DOHH2 (cell line): ENCODE data around the gene SLC38A4.

Source experiments
- EZH2phosphoT487 ChIP-seq: fragments of 200-600 bp; sonication (generic); IDR thresholded peaks from 2 replicates; pipeline ENCODE4 v1.6.1; 2017; ENCODE audit warnings: borderline replicate concordance, mild to moderate bottlenecking, antibody characterized with exemption, low read length, moderate library complexity, mixed read lengths
- TF ChIP-seq, protein P1 (sequence below): fragments of 200-600 bp; sonication (generic); IDR thresholded peaks from one replicate; pipeline ENCODE4 v1.5.1; 2014; ENCODE audit warnings: antibody characterized with exemption, mild to moderate bottlenecking, low read depth, low read length; ENCODE audit not compliant: poor library complexity, severe bottlenecking

DNA sequence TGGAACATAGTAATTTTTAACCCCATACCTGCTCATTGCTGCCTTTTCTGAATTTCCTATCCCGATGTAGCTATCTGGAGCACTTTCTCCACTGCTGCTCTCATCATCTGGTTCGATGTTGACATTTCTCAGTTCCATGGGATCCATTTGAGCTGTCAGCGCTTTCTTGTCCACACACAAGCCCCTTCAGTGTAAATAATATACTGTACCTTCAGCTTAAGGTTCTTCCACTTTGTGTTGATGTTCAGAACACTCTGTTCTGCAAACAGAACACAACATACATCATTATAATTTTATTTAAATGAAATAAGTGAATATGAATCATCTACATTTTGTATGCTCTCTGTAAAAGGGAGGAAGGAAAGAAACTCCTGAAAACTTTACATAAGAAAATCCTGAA is 32.9 kb downstream of the SLC38A4 start:
- TF ChIP-seq, protein P1, sequence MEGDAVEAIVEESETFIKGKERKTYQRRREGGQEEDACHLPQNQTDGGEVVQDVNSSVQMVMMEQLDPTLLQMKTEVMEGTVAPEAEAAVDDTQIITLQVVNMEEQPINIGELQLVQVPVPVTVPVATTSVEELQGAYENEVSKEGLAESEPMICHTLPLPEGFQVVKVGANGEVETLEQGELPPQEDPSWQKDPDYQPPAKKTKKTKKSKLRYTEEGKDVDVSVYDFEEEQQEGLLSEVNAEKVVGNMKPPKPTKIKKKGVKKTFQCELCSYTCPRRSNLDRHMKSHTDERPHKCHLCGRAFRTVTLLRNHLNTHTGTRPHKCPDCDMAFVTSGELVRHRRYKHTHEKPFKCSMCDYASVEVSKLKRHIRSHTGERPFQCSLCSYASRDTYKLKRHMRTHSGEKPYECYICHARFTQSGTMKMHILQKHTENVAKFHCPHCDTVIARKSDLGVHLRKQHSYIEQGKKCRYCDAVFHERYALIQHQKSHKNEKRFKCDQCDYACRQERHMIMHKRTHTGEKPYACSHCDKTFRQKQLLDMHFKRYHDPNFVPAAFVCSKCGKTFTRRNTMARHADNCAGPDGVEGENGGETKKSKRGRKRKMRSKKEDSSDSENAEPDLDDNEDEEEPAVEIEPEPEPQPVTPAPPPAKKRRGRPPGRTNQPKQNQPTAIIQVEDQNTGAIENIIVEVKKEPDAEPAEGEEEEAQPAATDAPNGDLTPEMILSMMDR, result no peak
- TF ChIP-seq EZH2phosphoT487, result no peak
